ENCODE measurements around the gene ARHGAP26.

GRCh38 chr5:142937374-142937773, 167.2 kb downstream of the ARHGAP26 start:
- TF ChIP-seq POLR2A (IDR thresholded peaks at IDR 0.05) (no peak), CTCF (IDR thresholded peaks at IDR 0.05) (no peak)
